ENCODE results near the gene NMUR1. TPM values are rescaled to one million over a fixed set of nuclear protein-coding genes. Genes with fewer than 3 reads are reported as not detected.

NMUR1 gene
- total RNA-seq, 1 donor from 2014 or later: not detected

- DNase-seq (ENCODE audit: extremely low read depth, low read depth, low spot score): no peak
Observed at GRCh38 chr2:231554748-231555545, 24.7 kb upstream of the NMUR1 start.

- no peak for DNase-seq (ENCODE audit: extremely low read depth, low read depth, low spot score)
Observed at GRCh38 chr2:231554327-231554726, 24.1 kb upstream of the NMUR1 start.

GRCh38 chr2:231552752-231553151 lies 22.5 kb upstream of the NMUR1 start:
- DNase-seq (ENCODE audit: extremely low read depth, low read depth, low spot score): no peak

GRCh38 chr2:231549446-231550239 lies 19.4 kb upstream of the NMUR1 start:
- no peak for DNase-seq (ENCODE audit: extremely low read depth, low read depth, low spot score)

GRCh38 chr2:231548752-231549151 lies 18.5 kb upstream of the NMUR1 start:
- no peak for DNase-seq (ENCODE audit: extremely low read depth, low read depth, low spot score)

- no peak for DNase-seq (ENCODE audit: extremely low read depth, low read depth, low spot score)
Observed at GRCh38 chr2:231547315-231548110, 17.3 kb upstream of the NMUR1 start.

GRCh38 chr2:231546014-231546715 lies 15.9 kb upstream of the NMUR1 start:
- no peak for DNase-seq (ENCODE audit: extremely low read depth, low read depth, low spot score)

- DNase-seq (ENCODE audit: extremely low read depth, low read depth, low spot score): no peak
Observed at GRCh38 chr2:231545105-231545902, 15.1 kb upstream of the NMUR1 start.

GRCh38 chr2:231542136-231542535 lies 11.9 kb upstream of the NMUR1 start:
- DNase-seq (ENCODE audit: extremely low read depth, low read depth, low spot score): no peak

- no peak for DNase-seq (ENCODE audit: extremely low read depth, low read depth, low spot score)
Observed at GRCh38 chr2:231541645-231542044, 11.4 kb upstream of the NMUR1 start.

- no peak for DNase-seq (ENCODE audit: extremely low read depth, low read depth, low spot score)
Observed at GRCh38 chr2:231539991-231540390, 9.7 kb upstream of the NMUR1 start.

GRCh38 chr2:231535961-231536360 lies 5.7 kb upstream of the NMUR1 start:
- no peak for DNase-seq (ENCODE audit: extremely low read depth, low read depth, low spot score)

- DNase-seq (ENCODE audit: extremely low read depth, low read depth, low spot score): no peak
Observed at GRCh38 chr2:231533777-231534125, 3.5 kb upstream of the NMUR1 start.

- no peak for DNase-seq (ENCODE audit: extremely low read depth, low read depth, low spot score)
Observed at GRCh38 chr2:231533086-231533776, 3.0 kb upstream of the NMUR1 start.

GRCh38 chr2:231532756-231533035 lies 2.5 kb upstream of the NMUR1 start:
- no peak for DNase-seq (ENCODE audit: extremely low read depth, low read depth, low spot score)

GRCh38 chr2:231531883-231532755 lies 1.9 kb upstream of the NMUR1 start:
- DNase-seq (ENCODE audit: extremely low read depth, low read depth, low spot score): no peak

GRCh38 chr2:231531466-231531865 lies 1.2 kb upstream of the NMUR1 start:
- no peak for DNase-seq (ENCODE audit: extremely low read depth, low read depth, low spot score)

- no peak for DNase-seq (ENCODE audit: extremely low read depth, low read depth, low spot score)
Observed at GRCh38 chr2:231528636-231529030, 1.6 kb downstream of the NMUR1 start.
